HFFc6 (cell line): Measurements from ENCODE around the gene SNU13. TPM values are rescaled to one million over a fixed set of nuclear protein-coding genes. Genes with fewer than 3 reads are reported as not detected.

Experiments
- DNase-seq: peaks from one replicate; pipeline ENCODE4 v3.0.0-alpha.2; 2018
- H3K27ac Mint-ChIP-seq: 2 replicates; pipeline ENCODE4 v1.8.0; 2020; ENCODE audit warnings: mild to moderate bottlenecking, mixed read lengths
- H3K27me3 Mint-ChIP-seq: 2 replicates; pipeline ENCODE4 v1.8.0; 2021; ENCODE audit warnings: mild to moderate bottlenecking, moderate library complexity, mixed read lengths; ENCODE audit not compliant: insufficient read depth
- H3K36me3 Mint-ChIP-seq: 2 replicates; pipeline ENCODE4 v1.8.0; 2021; ENCODE audit warnings: low read depth, mixed read lengths
- H3K4me1 Mint-ChIP-seq: 2 replicates; pipeline ENCODE4 v1.8.0; 2020; ENCODE audit warnings: low read depth, mixed read lengths
- H3K4me3 Mint-ChIP-seq: 2 replicates; pipeline ENCODE4 v1.8.0; 2020; ENCODE audit warnings: mild to moderate bottlenecking, moderate library complexity, mixed read lengths
- H3K9me3 Mint-ChIP-seq: 2 replicates; pipeline ENCODE4 v1.8.0; 2020; ENCODE audit warnings: mild to moderate bottlenecking, mixed read lengths
- CTCF ChIP-seq: fragments of 200-600 bp; sonication (generic); IDR thresholded peaks from 2 replicates; pipeline ENCODE4 v1.5.0; 2021; ENCODE audit warnings: antibody characterized with exemption, mild to moderate bottlenecking
- total RNA-seq, 6 experiments: library from RNA; stranded (reverse); fragmentation: NEBNext Ultra II Directional; extraction: Animal tissue kit (Norgen Biotek cat#: 25700); gene quantifications; 2 replicates in 1 of 6; 3 replicates in 5 of 6; pipeline ENCODE4 v1.2.3, GENCODE V29; 2021

The SNU13 gene
- total RNA-seq, 6 experiments from 2014 or later, result 208 to 263 (median 234) TPM

- Mint-ChIP-seq H3K27ac (no peak overlapping the region), H3K4me1 (peaks cover 9% of the 10 kb centered on the region), H3K36me3 (peaks cover 39% of the 10 kb centered on the region), H3K4me3 (no peak overlapping the region), H3K27me3 (no peaks in the 10 kb centered on the region), H3K9me3 (no peaks in the 10 kb centered on the region)
- TF ChIP-seq CTCF, result no peak
- DNase-seq, result no peak
Measured at GRCh38 chr22:41625577-41625976, 63.1 kb downstream of the SNU13 start.

Other genes starting within 250 kb of the SNU13 start
- 10 to 100 TPM; 49.2 to 54.9 (median 51.9) TPM for gene TOB2, start 242.1 kb downstream of the SNU13 start, total RNA-seq
- gene PHF5A, start 220.2 kb downstream of the SNU13 start, total RNA-seq, result 10 to 100 TPM; 40.0 to 58.4 (median 55.3) TPM
- 10 to 100 TPM; 72.3 to 87.4 (median 78.7) TPM for gene ACO2, start 219.8 kb downstream of the SNU13 start, total RNA-seq
- gene POLR3H, start 144.4 kb downstream of the SNU13 start, total RNA-seq, result 10 to 100 TPM; 50.9 to 72.1 (median 56.0) TPM
- gene CSDC2, start 127.9 kb downstream of the SNU13 start, total RNA-seq, result 1 to 10 TPM; 3.4 to 7.9 (median 4.2) TPM
- gene PMM1, start 99.0 kb downstream of the SNU13 start, total RNA-seq, result 10 to 100 TPM; 60.1 to 69.2 (median 64.8) TPM
- 10 to 100 TPM; 41.4 to 53.3 (median 46.1) TPM for gene DESI1, start 67.8 kb downstream of the SNU13 start, total RNA-seq
- 100 to 1,000 TPM; 324 to 395 (median 373) TPM for gene XRCC6, start 67.6 kb downstream of the SNU13 start, total RNA-seq
- gene MEI1, start 10.6 kb upstream of the SNU13 start, total RNA-seq, result under 1 TPM in 4 of 6 experiments, not detected in 2; 0.24 to 0.53 (median 0.34) TPM
- gene CCDC134, start 111.8 kb upstream of the SNU13 start, total RNA-seq, result 10 to 100 TPM in 2 of 6 experiments, 1 to 10 TPM in 4; 8.9 to 10.4 (median 9.1) TPM
- gene SREBF2, start 144.2 kb upstream of the SNU13 start, total RNA-seq, result 10 to 100 TPM; 29.3 to 42.1 (median 37.6) TPM
- gene SHISA8, start 226.2 kb upstream of the SNU13 start, total RNA-seq, result not detected
- under 1 TPM; 0.05 to 0.32 (median 0.25) TPM for gene TNFRSF13C, start 237.9 kb upstream of the SNU13 start, total RNA-seq